MM.1S (cell line): ENCODE results near the gene MED25.

Experiments used
- DNase-seq: peaks from one replicate; pipeline ENCODE4 v3.0.0-alpha.2; 2015
- H2AFZ ChIP-seq: fragments of 300-600 bp; sonication (generic); 2 replicates; pipeline ENCODE4 v1.6.0; 2016; ENCODE audit warnings: antibody characterized with exemption, low read length
- H3F3A ChIP-seq: fragments of 300-600 bp; sonication (generic); 2 replicates; pipeline ENCODE4 v1.6.1; 2016; ENCODE audit warnings: mild to moderate bottlenecking, antibody characterized with exemption, low read length, moderate library complexity, mixed read lengths; ENCODE audit not compliant: insufficient read depth
- H3K27ac ChIP-seq: fragments of 300-600 bp; sonication (generic); 2 replicates; pipeline ENCODE4 v1.5.1; 2016; ENCODE audit warnings: mild to moderate bottlenecking, low read length
- H3K27me3 ChIP-seq: fragments of 300-600 bp; sonication (generic); replicated peaks from 2 replicates; pipeline ENCODE4 v1.6.0; 2016; ENCODE audit warnings: low read length; ENCODE audit not compliant: insufficient read depth
- H3K36me3 ChIP-seq: fragments of 300-600 bp; sonication (generic); replicated peaks from 2 replicates; pipeline ENCODE4 v1.6.1; 2016; ENCODE audit warnings: mild to moderate bottlenecking, low read length, mixed read lengths; ENCODE audit not compliant: insufficient read depth
- H3K4me1 ChIP-seq: fragments of 300-600 bp; sonication (generic); 2 replicates; pipeline ENCODE4 v1.6.1; 2016; ENCODE audit warnings: low read length, mixed read lengths
- H3K4me2 ChIP-seq: fragments of 300-600 bp; sonication (generic); 2 replicates; pipeline ENCODE4 v1.6.0; 2016; ENCODE audit warnings: low read depth, low read length
- H3K4me3 ChIP-seq: fragments of 300-600 bp; sonication (generic); 2 replicates; pipeline ENCODE4 v1.5.1; 2016; ENCODE audit warnings: low read length, mixed read lengths
- H3K79me2 ChIP-seq: fragments of 300-600 bp; sonication (generic); 2 replicates; pipeline ENCODE4 v1.6.1; 2016; ENCODE audit warnings: mixed run types, low read length, mixed read lengths
- H3K9ac ChIP-seq: fragments of 300-600 bp; sonication (generic); 2 replicates; pipeline ENCODE4 v1.6.1; 2016; ENCODE audit warnings: low read length, mixed read lengths
- H3K9me2 ChIP-seq: fragments of 300-600 bp; sonication (generic); replicated peaks from 2 replicates; pipeline ENCODE4 v1.6.1; 2016; ENCODE audit warnings: mild to moderate bottlenecking, low read length, mixed read lengths; ENCODE audit not compliant: insufficient read depth
- H3K9me3 ChIP-seq: fragments of 300-600 bp; sonication (generic); replicated peaks from 2 replicates; pipeline ENCODE4 v1.6.1; 2016; ENCODE audit warnings: mild to moderate bottlenecking, low read length, mixed read lengths; ENCODE audit not compliant: insufficient read depth
- H4K20me1 ChIP-seq: fragments of 300-600 bp; sonication (generic); 2 replicates; pipeline ENCODE4 v1.6.1; 2016; ENCODE audit warnings: mild to moderate bottlenecking, low read length, moderate library complexity, mixed read lengths; ENCODE audit not compliant: insufficient read depth
- CTCF ChIP-seq: fragments of 300-600 bp; sonication (generic); IDR thresholded peaks from 2 replicates; pipeline ENCODE4 v1.5.1; 2016; ENCODE audit warnings: antibody characterized with exemption, low read length, mixed read lengths
- EZH2 ChIP-seq: fragments of 300-600 bp; sonication (generic); optimal IDR thresholded peaks from 2 replicates; pipeline ENCODE3; 2017; ENCODE audit warnings: low read depth, mild to moderate bottlenecking, antibody characterized with exemption, low read length, mixed read lengths
- EZH2phosphoT487 ChIP-seq: fragments of 300-600 bp; sonication (generic); IDR thresholded peaks from 2 replicates; pipeline ENCODE4 v1.6.1; 2018; ENCODE audit warnings: antibody characterized with exemption, low read length

MED25 gene

DNA sequence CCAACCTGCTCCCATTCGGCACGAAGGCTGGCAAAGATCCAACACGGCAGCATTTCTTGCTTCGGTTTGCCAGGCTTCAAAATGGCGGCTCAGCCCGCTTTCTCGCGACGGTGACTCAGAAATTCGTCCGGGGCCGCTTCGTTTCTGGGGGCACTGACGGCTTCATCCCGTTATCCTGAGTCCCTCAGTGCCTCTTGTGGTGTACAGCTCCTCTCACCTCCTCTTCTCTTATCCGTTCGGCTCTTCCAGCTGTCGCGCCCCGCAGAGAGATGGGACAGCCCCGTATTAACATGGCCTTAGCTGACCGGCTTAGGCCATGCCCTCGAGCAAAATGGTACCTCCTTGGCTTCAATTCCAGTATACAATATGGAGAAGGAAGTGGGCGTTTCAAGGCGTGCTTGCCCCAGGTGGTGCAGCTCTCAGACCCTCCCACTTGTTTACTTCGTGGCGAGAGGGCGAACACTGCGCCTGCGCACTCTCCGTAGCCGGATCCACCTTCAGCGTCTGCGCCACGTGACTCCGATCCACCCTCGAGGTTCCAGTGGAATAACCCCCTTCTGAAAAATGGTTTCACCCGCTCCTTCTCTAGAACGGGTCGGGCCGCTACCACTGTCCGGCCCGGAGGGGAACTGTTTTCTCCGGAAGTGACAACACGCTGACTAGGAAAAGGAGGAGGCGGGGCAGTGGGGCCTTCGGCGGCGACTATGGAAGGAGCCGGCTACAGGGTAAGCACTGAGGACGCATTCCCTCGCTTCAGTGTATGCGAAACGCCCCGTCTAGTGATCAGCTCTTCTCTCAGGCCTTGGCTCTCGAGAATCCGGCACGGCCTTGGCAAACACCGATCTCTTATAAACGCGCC is 59.2 kb downstream of the MED25 start, which contains the start of the genes AKT1S1 and TBC1D17:
Gene AKT1S1, minus strand, starts transcription at position 336 of the 859 bp plus-strand sequence. CDS start 4,060 bp downstream, outside the sequence.
Gene TBC1D17, plus strand, starts transcription at position 683 of the 859 bp plus-strand sequence. Its CDS starts 22 bp downstream, at position 705.
- peak within 1 kb of the TSS; percentile 99 for H3K4me3 ChIP-seq
- peak within 1 kb of the TSS; percentile 88 for H2AFZ ChIP-seq
- no peaks in the 10 kb centered on the region for H3K9me3 ChIP-seq
- H4K20me1 ChIP-seq: no peaks in the 10 kb centered on the region
- H3K4me1 ChIP-seq: peaks cover 4% of the 10 kb centered on the region; the same call in 1 of the 2 replicates
- peak within 1 kb of the TSS; percentile 96 for H3K4me2 ChIP-seq
- peak within 1 kb of the TSS; percentile 97 for H3K9ac ChIP-seq
- H3K36me3 ChIP-seq: no peaks in the 10 kb centered on the region
- TF ChIP-seq EZH2phosphoT487 (no peak), EZH2 (no peak), CTCF (no peak)
- peaks cover 52% of the 10 kb centered on the region for H3K79me2 ChIP-seq
- peaks cover 4% of the 10 kb centered on the region; the same call in 1 of the 2 replicates for H3F3A ChIP-seq
- peak; percentile 100 for DNase-seq
- H3K27me3 ChIP-seq: no peaks in the 10 kb centered on the region
- H3K9me2 ChIP-seq: no peaks in the 10 kb centered on the region
- peak within 1 kb of the TSS; percentile 95 for H3K27ac ChIP-seq

DNA sequence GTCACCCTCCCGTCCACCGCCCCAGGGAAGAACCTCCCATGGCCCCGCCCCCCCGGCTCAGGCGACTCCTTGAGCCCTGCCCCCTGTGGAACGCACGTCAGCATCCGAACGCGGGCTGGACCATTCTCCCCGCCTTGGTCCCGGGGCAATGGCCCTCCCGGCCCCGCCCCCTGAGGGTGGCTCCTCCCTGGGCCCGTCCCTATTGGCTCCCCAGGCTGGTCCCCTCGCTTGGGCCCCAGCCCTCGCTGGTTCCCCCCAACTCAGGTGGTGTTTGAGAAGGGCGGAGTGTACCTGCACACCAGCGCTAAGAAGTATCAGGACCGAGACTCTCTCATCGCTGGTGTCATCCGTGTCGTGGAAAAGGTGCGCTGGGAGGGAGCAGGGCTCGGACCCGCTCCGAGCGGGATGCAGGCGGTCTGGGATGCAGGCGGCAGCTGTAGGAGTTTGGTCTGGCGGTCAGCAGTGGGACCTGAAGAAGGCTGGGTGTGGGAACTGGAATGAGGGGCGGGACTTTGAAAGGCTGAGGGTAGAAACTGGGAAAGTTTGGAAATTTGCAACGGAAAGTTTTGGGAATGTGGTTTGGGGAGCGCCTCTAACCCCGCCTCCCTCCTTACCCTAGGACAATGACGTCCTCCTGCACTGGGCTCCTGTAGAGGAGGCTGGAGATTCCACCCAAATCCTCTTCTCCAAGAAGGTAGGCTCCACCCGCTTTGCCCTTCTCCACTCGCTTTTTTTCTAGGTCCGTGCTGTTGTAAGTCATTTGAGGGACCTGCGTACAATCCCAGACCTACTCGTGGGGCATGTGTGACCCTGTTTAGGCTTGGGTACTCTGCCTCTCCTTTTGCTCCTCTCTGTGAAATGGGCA is 60.0 kb downstream of the MED25 start:
- Histone ChIP-seq H3K27me3 (no peaks in the 10 kb centered on the region), H3K4me1 (peaks cover 4% of the 10 kb centered on the region; the same call in 1 of the 2 replicates), H3K36me3 (no peaks in the 10 kb centered on the region; the same call in 1 of the 2 replicates), H3F3A (peaks cover 4% of the 10 kb centered on the region; the same call in 1 of the 2 replicates), H3K9ac (peak overlapping the region; percentile 97), H3K27ac (peak overlapping the region; percentile 95), H4K20me1 (no peaks in the 10 kb centered on the region), H3K79me2 (peaks cover 49% of the 10 kb centered on the region), H3K9me3 (no peaks in the 10 kb centered on the region), H2AFZ (peak overlapping the region; percentile 88), H3K4me3 (peak overlapping the region; percentile 99), H3K9me2 (no peaks in the 10 kb centered on the region), H3K4me2 (peak overlapping the region; percentile 96)
- DNase-seq: peak; percentile 99
- no peak for TF ChIP-seq EZH2phosphoT487
- TF ChIP-seq EZH2: no peak
- no peak for TF ChIP-seq CTCF

GRCh38 chr19:49878744-49879070 is 60.6 kb downstream of the MED25 start:
- Histone ChIP-seq H2AFZ (no peak overlapping the region), H4K20me1 (no peaks in the 10 kb centered on the region), H3K9ac (peak overlapping the region; percentile 97; the same call in 1 of the 2 replicates), H3K9me3 (no peaks in the 10 kb centered on the region), H3K4me3 (peak overlapping the region; percentile 99; the same call in 1 of the 2 replicates), H3K36me3 (no peaks in the 10 kb centered on the region; the same call in 1 of the 2 replicates), H3K27me3 (no peaks in the 10 kb centered on the region), H3K4me2 (peak overlapping the region; percentile 96), H3K4me1 (peaks cover 4% of the 10 kb centered on the region; the same call in 1 of the 2 replicates), H3K9me2 (no peaks in the 10 kb centered on the region), H3K79me2 (peaks cover 43% of the 10 kb centered on the region), H3K27ac (no peak overlapping the region), H3F3A (peaks cover 4% of the 10 kb centered on the region; the same call in 1 of the 2 replicates)
- TF ChIP-seq EZH2phosphoT487: no peak
- TF ChIP-seq CTCF: no peak
- no peak for TF ChIP-seq EZH2
- no peak for DNase-seq
